IgD-negative memory B cell (primary cell): ENCODE measurements around the gene FAM217B. TPM values are rescaled to one million over a fixed set of nuclear protein-coding genes. Genes with fewer than 3 reads are reported as not detected.

Source experiments
- H3K27ac Mint-ChIP-seq, 3 donors: one replicate each; pipeline ENCODE4 v1.8.0; 2020 to 2022; ENCODE audit warnings: mild to moderate bottlenecking in 3 of 3, mixed read lengths in 3 of 3, moderate library complexity in 1 of 3
- H3K27me3 Mint-ChIP-seq: one replicate; pipeline ENCODE4 v1.8.0; 2021; ENCODE audit warnings: mixed read lengths
- H3K36me3 Mint-ChIP-seq: one replicate; pipeline ENCODE4 v1.8.0; 2020; ENCODE audit warnings: mild to moderate bottlenecking, mixed read lengths
- H3K4me1 Mint-ChIP-seq, 3 donors: one replicate each; pipeline ENCODE4 v1.8.0; 2020 to 2022; ENCODE audit warnings: mixed read lengths in 3 of 3, mild to moderate bottlenecking in 1 of 3
- H3K4me3 Mint-ChIP-seq, 4 donors: one replicate each; pipeline ENCODE4 v1.8.0; 2020 to 2022; ENCODE audit warnings: mild to moderate bottlenecking in 4 of 4, mixed read lengths in 4 of 4, moderate library complexity in 3 of 4
- H3K9me3 Mint-ChIP-seq, 3 donors: one replicate each; pipeline ENCODE4 v1.8.0; 2020 to 2021; ENCODE audit warnings: mixed read lengths in 3 of 3, mild to moderate bottlenecking in 1 of 3
- polyA plus RNA-seq: library from polyadenylated mRNA; unstranded; fragments of 300-500 nt; fragmentation: Illumina TruSeq; gene quantifications from one replicate; pipeline ENCODE4 v1.2.3, GENCODE V29; 2021

Gene FAM217B
- polyA plus RNA-seq, 1 donor from 2014 or later, result 24.9 TPM

GRCh38 chr20:59933296-59933848, 6.8 kb upstream of the FAM217B start, which contains the start of gene SYCP2:
SYCP2 (minus strand) TSS chr20:59933637; CDS start chr20:59922413, 11,224 bp downstream.
- peak within 1 kb of the TSS in 2 of 3 donors; percentile 23 to 67 for H3K27ac Mint-ChIP-seq
- H3K4me3 Mint-ChIP-seq, result peak within 1 kb of the TSS; percentile 60 to 87 (median 79)
- H3K36me3 Mint-ChIP-seq, result peaks cover 6% of the 10 kb centered on the region
- no peaks in the 10 kb centered on the region for H3K9me3 Mint-ChIP-seq
- H3K27me3 Mint-ChIP-seq, result no peaks in the 10 kb centered on the region
- peaks cover 10 to 25% (median 22%) of the 10 kb centered on the region in 3 donors for H3K4me1 Mint-ChIP-seq

GRCh38 chr20:59933849-59934585, 6.2 kb upstream of the FAM217B start:
- Mint-ChIP-seq H3K9me3 (no peaks in the 10 kb centered on the region), H3K4me1 (peaks cover 14 to 27% (median 26%) of the 10 kb centered on the region in 3 donors), H3K36me3 (peaks cover 6% of the 10 kb centered on the region), H3K4me3 (peak overlapping the region; percentile 60 to 87 (median 78)), H3K27me3 (no peaks in the 10 kb centered on the region), H3K27ac (peak overlapping the region in 2 of 3 donors; percentile 23 to 67)

GRCh38 chr20:59935457-59936185, 4.6 kb upstream of the FAM217B start:
- Mint-ChIP-seq H3K27ac (no peak overlapping the region), H3K9me3 (no peaks in the 10 kb centered on the region), H3K27me3 (no peaks in the 10 kb centered on the region), H3K4me1 (peaks cover 16 to 30% (median 26%) of the 10 kb centered on the region in 3 donors), H3K4me3 (peak overlapping the region in 2 of 4 donors; percentile 12 to 46), H3K36me3 (peaks cover 6% of the 10 kb centered on the region)

- Mint-ChIP-seq H3K27me3 (no peaks in the 10 kb centered on the region), H3K27ac (no peak overlapping the region), H3K4me1 (peaks cover 20 to 38% (median 31%) of the 10 kb centered on the region in 3 donors), H3K4me3 (peak overlapping the region in 2 of 4 donors; percentile 46 to 58), H3K36me3 (peaks cover 6% of the 10 kb centered on the region), H3K9me3 (no peaks in the 10 kb centered on the region)
Observed at GRCh38 chr20:59936409-59936808, 3.8 kb upstream of the FAM217B start.

- H3K4me1 Mint-ChIP-seq, result peaks cover 24 to 38% (median 33%) of the 10 kb centered on the region in 3 donors
- H3K27me3 Mint-ChIP-seq, result no peaks in the 10 kb centered on the region
- no peaks in the 10 kb centered on the region for H3K9me3 Mint-ChIP-seq
- H3K4me3 Mint-ChIP-seq, result peak overlapping the region in 3 of 4 donors; percentile 8 to 80 (median 72)
- H3K27ac Mint-ChIP-seq, result peak overlapping the region in 1 of 3 donors; percentile 28
- H3K36me3 Mint-ChIP-seq, result peaks cover 6% of the 10 kb centered on the region
Observed at GRCh38 chr20:59937150-59937549, 3.0 kb upstream of the FAM217B start.

GRCh38 chr20:59938221-59938620, 2.0 kb upstream of the FAM217B start:
- peak overlapping the region in 2 of 3 donors; percentile 78 to 79 for H3K27ac Mint-ChIP-seq
- H3K9me3 Mint-ChIP-seq, result no peaks in the 10 kb centered on the region
- H3K4me3 Mint-ChIP-seq, result peak overlapping the region; percentile 79 to 93 (median 89)
- peaks cover 24 to 38% (median 35%) of the 10 kb centered on the region in 3 donors for H3K4me1 Mint-ChIP-seq
- H3K27me3 Mint-ChIP-seq, result no peaks in the 10 kb centered on the region
- H3K36me3 Mint-ChIP-seq, result peaks cover 6% of the 10 kb centered on the region

- peak overlapping the region; percentile 79 to 93 (median 89) for H3K4me3 Mint-ChIP-seq
- H3K4me1 Mint-ChIP-seq, result peaks cover 24 to 38% (median 35%) of the 10 kb centered on the region in 3 donors
- H3K9me3 Mint-ChIP-seq, result no peaks in the 10 kb centered on the region
- peak overlapping the region in 2 of 3 donors; percentile 78 to 79 for H3K27ac Mint-ChIP-seq
- no peaks in the 10 kb centered on the region for H3K27me3 Mint-ChIP-seq
- peaks cover 6% of the 10 kb centered on the region for H3K36me3 Mint-ChIP-seq
Observed at GRCh38 chr20:59938696-59939051, 1.5 kb upstream of the FAM217B start.

- Mint-ChIP-seq H3K4me3 (peak overlapping the region; percentile 90 to 99 (median 98)), H3K36me3 (peaks cover 6% of the 10 kb centered on the region), H3K27ac (peak overlapping the region in 1 of 3 donors; percentile 79), H3K9me3 (no peaks in the 10 kb centered on the region), H3K27me3 (no peaks in the 10 kb centered on the region), H3K4me1 (peaks cover 22 to 38% (median 35%) of the 10 kb centered on the region in 3 donors)
Observed at GRCh38 chr20:59939052-59939878, 924 bp upstream of the FAM217B start.

- Mint-ChIP-seq H3K27ac (peak overlapping the region; percentile 23 to 99 (median 90)), H3K36me3 (peaks cover 5% of the 10 kb centered on the region), H3K4me1 (peaks cover 22 to 41% (median 34%) of the 10 kb centered on the region in 3 donors), H3K4me3 (peak overlapping the region; percentile 97 to 99 (median 99)), H3K27me3 (no peaks in the 10 kb centered on the region), H3K9me3 (no peaks in the 10 kb centered on the region)
Observed at GRCh38 chr20:59939879-59940128, 385 bp upstream of the FAM217B start.

- Mint-ChIP-seq H3K27ac (peak overlapping the region; percentile 90 to 99 (median 98)), H3K27me3 (no peaks in the 10 kb centered on the region), H3K4me3 (peak overlapping the region; percentile 97 to 99 (median 99)), H3K4me1 (peaks cover 22 to 39% (median 37%) of the 10 kb centered on the region in 3 donors), H3K9me3 (no peaks in the 10 kb centered on the region), H3K36me3 (peaks cover 1% of the 10 kb centered on the region)
Observed at GRCh38 chr20:59940956-59941294, 736 bp downstream of the FAM217B start.

- H3K36me3 Mint-ChIP-seq, result peaks cover 2% of the 10 kb centered on the region
- no peaks in the 10 kb centered on the region for H3K9me3 Mint-ChIP-seq
- H3K4me1 Mint-ChIP-seq, result peaks cover 21 to 31% (median 30%) of the 10 kb centered on the region in 3 donors
- no peaks in the 10 kb centered on the region for H3K27me3 Mint-ChIP-seq
- peak overlapping the region in 1 of 4 donors; percentile 44 for H3K4me3 Mint-ChIP-seq
- H3K27ac Mint-ChIP-seq, result no peak overlapping the region
Observed at GRCh38 chr20:59942245-59942644, 2.1 kb downstream of the FAM217B start.

GRCh38 chr20:59944726-59945125, 4.5 kb downstream of the FAM217B start:
- Mint-ChIP-seq H3K27me3 (no peaks in the 10 kb centered on the region), H3K4me1 (peaks cover 19 to 30% (median 26%) of the 10 kb centered on the region in 3 donors), H3K36me3 (peaks cover 2% of the 10 kb centered on the region), H3K9me3 (no peaks in the 10 kb centered on the region), H3K27ac (peak overlapping the region in 1 of 3 donors; percentile 83), H3K4me3 (peak overlapping the region in 1 of 4 donors; percentile 12)

- no peak overlapping the region for H3K27ac Mint-ChIP-seq
- peaks cover 2% of the 10 kb centered on the region for H3K36me3 Mint-ChIP-seq
Observed at GRCh38 chr20:59945175-59945574, 5.0 kb downstream of the FAM217B start.

GRCh38 chr20:59945731-59946130, 5.5 kb downstream of the FAM217B start:
- Mint-ChIP-seq H3K36me3 (peaks cover 2% of the 10 kb centered on the region), H3K27me3 (no peaks in the 10 kb centered on the region), H3K4me1 (peaks cover 17 to 26% (median 26%) of the 10 kb centered on the region in 3 donors), H3K4me3 (peak overlapping the region in 1 of 4 donors; percentile 14), H3K9me3 (no peaks in the 10 kb centered on the region), H3K27ac (peak overlapping the region in 1 of 3 donors; percentile 42)

More at GRCh38 chr20:59945175-59945574, 5.0 kb downstream of the FAM217B start:
- Mint-ChIP-seq H3K27me3 (no peaks in the 10 kb centered on the region), H3K9me3 (no peaks in the 10 kb centered on the region), H3K4me3 (no peak overlapping the region), H3K4me1 (peaks cover 17 to 30% (median 26%) of the 10 kb centered on the region in 3 donors)
